Mucosa of stomach (tissue), 1 donor: ENCODE data around the gene LRRC26.

Experiments used
- H3K27me3 ChIP-seq: one replicate; pipeline ENCODE4 v1.7.0; 2013; ENCODE audit warnings: mild to moderate bottlenecking, low read length; ENCODE audit not compliant: control insufficient read depth, insufficient read depth
- H3K36me3 ChIP-seq: one replicate; pipeline ENCODE4 v1.7.0; 2013; ENCODE audit warnings: low read length; ENCODE audit not compliant: control insufficient read depth, insufficient read depth
- H3K4me1 ChIP-seq: one replicate; pipeline ENCODE4 v1.7.0; 2013; ENCODE audit warnings: mild to moderate bottlenecking, low read length; ENCODE audit not compliant: control insufficient read depth, insufficient read depth
- H3K4me3 ChIP-seq: one replicate; pipeline ENCODE4 v1.7.0; 2013; ENCODE audit warnings: low read length
- H3K9ac ChIP-seq: one replicate; pipeline ENCODE4 v1.7.0; 2013; ENCODE audit warnings: mild to moderate bottlenecking, low read length, moderate library complexity
- H3K9me3 ChIP-seq: one replicate; pipeline ENCODE4 v1.7.0; 2013; ENCODE audit warnings: mild to moderate bottlenecking, low read length, moderate library complexity; ENCODE audit not compliant: control insufficient read depth
- donor health status: Pancreatic carcinoma.

LRRC26 gene, protein sequence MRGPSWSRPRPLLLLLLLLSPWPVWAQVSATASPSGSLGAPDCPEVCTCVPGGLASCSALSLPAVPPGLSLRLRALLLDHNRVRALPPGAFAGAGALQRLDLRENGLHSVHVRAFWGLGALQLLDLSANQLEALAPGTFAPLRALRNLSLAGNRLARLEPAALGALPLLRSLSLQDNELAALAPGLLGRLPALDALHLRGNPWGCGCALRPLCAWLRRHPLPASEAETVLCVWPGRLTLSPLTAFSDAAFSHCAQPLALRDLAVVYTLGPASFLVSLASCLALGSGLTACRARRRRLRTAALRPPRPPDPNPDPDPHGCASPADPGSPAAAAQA

DNA sequence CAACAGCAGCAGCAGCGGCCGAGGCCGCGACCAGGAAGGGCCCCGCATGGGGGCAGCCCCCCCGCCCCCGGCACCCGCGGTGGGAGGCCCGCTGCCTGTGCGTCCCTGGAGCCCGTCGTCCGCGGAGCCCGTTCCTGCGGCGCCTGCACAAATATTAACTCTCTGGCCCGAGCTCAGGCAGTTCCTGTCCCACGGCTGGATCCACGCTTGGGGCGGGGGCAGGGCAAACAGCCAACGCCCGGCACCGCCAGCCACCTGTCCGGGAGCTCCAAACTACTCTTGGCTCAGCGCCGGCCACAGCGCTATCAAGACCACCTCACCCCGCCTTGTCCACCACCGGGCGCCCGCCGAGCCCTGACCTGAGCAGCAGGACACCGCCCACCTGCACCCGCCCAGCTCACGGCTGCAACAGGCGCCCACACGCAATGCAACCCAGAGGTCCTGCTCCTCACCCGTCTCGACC, at the start of gene LRRC26:
LRRC26 (minus strand) TSS at position 156 of the 463 bp plus-strand sequence; CDS start at position 48, 108 bp downstream.
- Histone ChIP-seq H3K9ac (no peak within 1 kb of the TSS), H3K4me1 (peaks cover 35% of the 10 kb centered on the region), H3K4me3 (no peak within 1 kb of the TSS), H3K36me3 (no peaks in the 10 kb centered on the region), H3K27me3 (peaks cover 87% of the 10 kb centered on the region), H3K9me3 (no peaks in the 10 kb centered on the region)

DNA sequence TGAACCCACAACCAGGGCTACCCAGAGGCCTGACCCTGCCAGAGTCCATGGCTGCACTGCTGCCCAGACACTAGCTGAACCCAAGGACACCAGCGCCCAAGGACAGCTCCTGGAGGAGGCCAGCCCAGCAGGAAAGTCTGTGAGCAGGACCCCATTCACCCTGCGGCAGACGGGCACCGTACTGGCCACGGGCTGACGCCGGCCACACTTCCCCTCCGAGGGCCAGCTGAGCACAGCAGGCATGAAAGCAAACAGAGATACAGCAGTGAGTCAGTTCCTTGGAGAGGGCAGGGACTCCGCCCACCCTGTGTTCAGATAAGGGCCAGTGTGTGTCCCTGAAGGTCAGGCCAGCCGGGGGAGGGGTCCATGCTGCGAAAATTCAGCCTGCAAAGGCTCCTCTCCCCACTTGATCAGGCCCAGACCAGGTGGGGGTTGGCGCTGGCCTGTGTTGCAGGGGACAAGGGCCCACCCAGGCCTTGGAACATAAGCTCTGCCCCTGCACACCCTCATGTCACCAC, 49.0 kb upstream of the LRRC26 start:
- Histone ChIP-seq H3K9me3 (no peaks in the 10 kb centered on the region), H3K4me1 (peaks cover 37% of the 10 kb centered on the region), H3K9ac (peak overlapping the region; percentile 79), H3K27me3 (no peaks in the 10 kb centered on the region), H3K36me3 (no peaks in the 10 kb centered on the region), H3K4me3 (peak overlapping the region; percentile 71)

DNA sequence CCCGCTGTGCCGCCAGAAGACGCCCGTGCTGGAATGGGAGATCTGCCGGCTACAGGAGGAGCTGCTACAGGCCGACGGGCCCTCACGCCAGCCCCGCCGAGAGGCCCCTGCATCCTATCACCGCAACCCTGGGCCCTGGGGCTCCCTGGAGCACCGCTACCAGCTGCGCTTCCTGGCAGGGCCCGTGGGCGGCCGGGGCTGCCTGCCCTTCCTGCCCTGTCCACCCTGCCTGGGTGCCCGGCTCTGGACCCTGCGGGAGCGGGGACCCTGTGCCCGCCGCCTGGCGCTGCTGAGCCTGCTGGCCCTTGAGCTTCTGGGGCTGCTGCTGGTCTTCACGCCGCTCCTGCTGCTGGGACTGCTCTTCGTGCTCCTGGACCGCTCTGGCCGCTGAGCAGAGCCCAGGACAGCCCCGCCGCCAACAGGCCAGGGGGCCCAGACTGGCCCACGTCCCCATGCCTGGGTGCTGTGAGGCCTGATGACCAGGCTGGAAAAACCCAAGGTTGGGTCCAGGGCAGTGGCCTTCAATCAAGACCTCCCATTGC, 48.4 kb upstream of the LRRC26 start:
- H3K9me3 ChIP-seq: no peaks in the 10 kb centered on the region
- peak overlapping the region; percentile 79 for H3K9ac ChIP-seq
- H3K36me3 ChIP-seq: no peaks in the 10 kb centered on the region
- no peaks in the 10 kb centered on the region for H3K27me3 ChIP-seq
- H3K4me1 ChIP-seq: peaks cover 36% of the 10 kb centered on the region
- peak overlapping the region; percentile 71 for H3K4me3 ChIP-seq

DNA sequence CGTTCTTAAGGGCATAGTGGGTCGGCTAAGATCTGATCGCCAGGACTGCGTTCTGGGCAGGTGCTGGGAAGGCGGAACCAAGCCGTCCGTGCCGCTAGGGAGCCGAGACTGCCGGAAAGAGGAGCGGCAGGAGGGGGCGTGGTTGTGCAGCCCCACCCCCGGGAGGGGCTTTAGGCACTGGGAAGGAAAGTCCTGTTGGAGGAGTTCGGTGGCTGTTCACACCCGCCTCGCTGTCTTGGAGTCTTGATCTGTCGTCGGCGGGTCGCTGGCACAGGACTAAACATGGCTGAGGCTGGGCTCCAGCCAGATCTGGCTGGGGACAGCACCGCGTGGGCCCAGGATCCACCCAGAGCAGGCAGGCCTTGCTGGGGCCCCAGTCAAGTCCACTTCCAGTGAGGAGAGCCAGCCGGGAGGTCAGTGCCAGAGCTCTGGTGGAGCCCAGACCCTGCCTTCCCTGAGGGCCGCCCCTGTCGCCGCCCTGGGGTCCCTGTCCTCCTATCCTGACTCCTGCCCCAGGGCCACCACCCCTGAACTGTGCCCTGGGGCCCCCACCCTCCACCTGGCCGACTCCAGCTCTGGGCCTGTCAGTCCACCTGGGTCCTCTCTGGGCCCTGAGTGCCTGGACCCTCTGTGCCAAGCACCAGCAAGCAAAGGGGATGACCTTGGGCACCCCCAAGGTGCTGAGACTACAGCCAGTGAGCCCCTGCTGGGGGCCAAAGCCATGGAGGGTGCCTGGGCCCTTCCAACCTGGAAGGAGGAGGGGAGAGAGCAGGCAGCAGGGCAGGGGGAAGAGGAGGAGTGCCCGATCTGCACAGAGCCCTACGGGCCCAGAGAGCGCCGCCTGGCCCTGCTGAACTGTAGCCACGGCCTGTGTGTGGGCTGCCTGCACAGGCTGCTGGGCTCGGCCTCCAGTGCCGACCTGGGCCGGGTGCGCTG, 47.7 kb upstream of the LRRC26 start:
- Histone ChIP-seq H3K9me3 (no peaks in the 10 kb centered on the region), H3K27me3 (no peaks in the 10 kb centered on the region), H3K4me1 (peaks cover 30% of the 10 kb centered on the region), H3K36me3 (no peaks in the 10 kb centered on the region), H3K4me3 (peak overlapping the region; percentile 66), H3K9ac (peak overlapping the region; percentile 79)

DNA sequence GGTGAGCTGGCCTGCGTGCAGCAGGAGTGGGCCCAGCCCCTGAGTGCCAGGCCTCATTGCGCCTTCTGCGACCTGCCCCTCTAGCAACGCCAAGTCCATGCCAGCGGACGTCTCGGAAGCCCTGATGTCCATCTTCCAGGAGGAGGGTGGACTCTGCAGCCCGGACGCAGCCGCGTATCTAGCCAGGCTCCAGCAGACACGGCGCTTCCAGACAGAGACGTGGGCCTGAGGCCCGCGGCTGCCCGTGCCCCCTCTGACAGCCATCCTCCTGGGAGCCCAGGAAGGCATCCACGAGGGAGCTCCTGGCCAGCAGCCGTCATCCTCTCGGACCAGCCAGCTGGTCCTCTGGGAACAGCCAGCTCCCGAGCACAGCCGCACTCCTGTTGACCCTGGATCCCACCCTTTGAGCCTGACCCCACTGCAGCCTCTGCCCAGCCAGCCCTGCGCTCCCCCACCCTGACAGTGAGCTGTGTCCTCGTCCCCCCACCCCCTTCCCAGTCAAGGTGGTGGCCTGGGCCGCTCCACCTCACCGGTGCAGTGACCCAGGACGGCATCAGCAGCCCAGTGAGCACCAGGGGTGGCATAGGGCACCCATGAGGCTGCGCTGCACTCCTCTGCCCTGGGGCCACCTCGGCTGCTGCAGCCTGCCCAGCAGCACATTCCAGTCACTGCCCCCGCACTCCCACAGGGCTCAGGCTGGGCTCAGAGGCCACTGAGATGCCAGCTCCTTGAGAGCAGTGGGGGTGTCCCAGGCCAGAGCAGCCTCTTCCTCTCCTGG, 46.5 kb upstream of the LRRC26 start:
- Histone ChIP-seq H3K4me1 (peaks cover 30% of the 10 kb centered on the region), H3K9me3 (no peaks in the 10 kb centered on the region), H3K9ac (peak overlapping the region; percentile 53), H3K4me3 (no peak overlapping the region), H3K27me3 (no peaks in the 10 kb centered on the region), H3K36me3 (no peaks in the 10 kb centered on the region)

DNA sequence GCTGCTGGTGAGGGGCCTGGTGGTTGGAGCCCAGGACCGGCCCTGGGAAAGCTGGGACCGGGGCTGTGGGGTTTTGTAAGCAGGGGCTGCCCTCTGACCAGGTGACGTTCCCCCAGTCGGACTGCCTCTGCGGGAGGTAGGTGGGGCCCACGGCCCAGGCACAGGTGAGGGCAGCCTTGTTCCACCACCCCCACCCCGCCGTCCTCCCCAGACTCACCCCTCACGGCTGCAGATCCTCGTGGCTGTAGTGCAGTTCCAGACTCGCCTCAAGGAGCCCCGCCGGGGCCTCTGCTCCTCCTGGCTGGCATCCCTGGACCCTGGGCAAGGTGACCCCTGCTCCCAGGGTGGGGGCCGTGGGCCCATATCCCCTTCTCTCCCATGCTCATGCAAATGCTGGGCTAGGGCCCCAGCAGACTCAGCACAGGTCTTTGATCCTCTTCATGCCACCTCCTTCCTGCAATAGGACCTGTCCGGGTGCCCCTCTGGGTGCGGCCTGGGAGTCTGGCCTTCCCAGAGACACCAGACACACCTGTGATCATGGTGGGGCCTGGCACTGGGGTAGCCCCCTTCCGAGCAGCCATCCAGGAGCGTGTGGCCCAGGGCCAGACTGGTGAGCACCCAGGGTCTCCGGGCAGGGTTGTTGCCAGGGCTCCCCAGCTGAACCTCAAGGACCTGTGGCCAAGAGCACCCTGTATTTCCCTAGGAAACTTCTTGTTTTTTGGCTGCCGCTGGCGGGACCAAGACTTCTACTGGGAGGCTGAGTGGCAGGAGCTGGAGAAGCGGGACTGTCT, 45.5 kb upstream of the LRRC26 start:
- H3K9me3 ChIP-seq: no peaks in the 10 kb centered on the region
- H3K36me3 ChIP-seq: no peaks in the 10 kb centered on the region
- H3K4me1 ChIP-seq: peaks cover 27% of the 10 kb centered on the region
- H3K27me3 ChIP-seq: no peaks in the 10 kb centered on the region
- H3K9ac ChIP-seq: no peak overlapping the region
- no peak overlapping the region for H3K4me3 ChIP-seq

DNA sequence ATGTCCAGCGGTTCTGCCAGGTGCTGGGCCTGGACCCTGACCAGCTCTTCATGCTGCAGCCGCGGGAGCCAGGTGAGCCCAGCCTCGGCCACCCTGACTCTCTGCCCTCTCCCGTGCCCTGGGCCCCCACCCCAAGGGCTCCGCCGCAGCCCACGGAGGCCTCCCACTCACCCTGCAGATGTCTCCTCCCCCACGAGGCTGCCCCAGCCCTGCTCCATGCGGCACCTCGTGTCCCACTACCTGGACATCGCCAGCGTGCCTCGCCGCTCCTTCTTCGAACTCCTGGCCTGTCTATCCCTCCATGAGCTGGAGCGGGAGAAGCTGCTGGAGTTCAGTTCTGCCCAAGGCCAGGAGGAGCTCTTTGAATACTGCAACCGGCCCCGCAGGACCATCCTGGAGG, 44.8 kb upstream of the LRRC26 start:
- H3K27me3 ChIP-seq: no peaks in the 10 kb centered on the region
- H3K4me1 ChIP-seq: peaks cover 19% of the 10 kb centered on the region
- no peaks in the 10 kb centered on the region for H3K36me3 ChIP-seq
- no peak overlapping the region for H3K9ac ChIP-seq
- H3K4me3 ChIP-seq: no peak overlapping the region
- no peaks in the 10 kb centered on the region for H3K9me3 ChIP-seq

DNA sequence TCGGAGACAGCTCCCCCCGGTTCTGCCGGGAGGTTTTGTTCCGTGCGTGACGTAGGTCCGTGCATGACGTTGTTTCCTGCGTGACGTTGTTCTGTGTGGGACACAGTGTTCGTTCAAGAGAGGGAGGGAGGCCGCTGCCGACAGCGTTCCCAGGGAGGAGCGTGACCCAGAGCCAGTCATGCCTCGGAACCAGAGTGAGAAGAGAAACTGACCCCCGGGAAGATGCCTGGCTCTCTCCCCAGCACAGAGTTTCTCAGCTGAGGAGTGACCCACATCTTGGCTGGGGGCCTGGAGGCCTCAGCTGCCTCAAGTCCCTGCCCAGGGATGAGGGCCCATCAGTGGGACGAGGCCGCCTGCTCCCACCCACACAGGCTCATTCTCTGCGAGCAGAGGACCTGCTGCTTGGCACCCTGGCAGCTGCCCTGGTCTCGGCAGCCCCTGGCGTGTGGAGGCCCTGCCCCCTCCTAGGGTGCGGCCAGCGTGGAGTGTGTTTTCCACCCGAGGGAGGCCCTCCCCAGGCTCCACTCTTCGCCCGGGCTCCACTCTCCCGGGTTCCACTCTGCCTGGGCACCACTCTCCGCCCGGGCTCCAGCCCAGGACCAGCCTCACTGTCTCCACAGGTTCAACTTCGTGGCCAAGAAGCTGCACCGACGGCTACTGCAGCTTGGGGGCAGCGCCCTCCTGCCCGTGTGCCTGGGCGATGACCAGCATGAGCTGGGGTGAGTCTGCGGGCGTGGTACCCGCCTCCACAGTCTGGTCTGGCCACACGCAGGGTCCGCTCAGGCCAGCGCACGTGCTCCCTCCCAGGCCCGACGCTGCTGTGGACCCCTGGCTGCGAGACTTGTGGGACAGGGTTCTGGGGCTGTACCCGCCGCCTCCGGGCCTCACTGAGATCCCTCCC, 43.6 kb upstream of the LRRC26 start:
- no peak overlapping the region for H3K9ac ChIP-seq
- H3K4me1 ChIP-seq: peaks cover 9% of the 10 kb centered on the region
- H3K36me3 ChIP-seq: no peaks in the 10 kb centered on the region
- no peaks in the 10 kb centered on the region for H3K9me3 ChIP-seq
- H3K27me3 ChIP-seq: no peaks in the 10 kb centered on the region
- no peak overlapping the region for H3K4me3 ChIP-seq

DNA sequence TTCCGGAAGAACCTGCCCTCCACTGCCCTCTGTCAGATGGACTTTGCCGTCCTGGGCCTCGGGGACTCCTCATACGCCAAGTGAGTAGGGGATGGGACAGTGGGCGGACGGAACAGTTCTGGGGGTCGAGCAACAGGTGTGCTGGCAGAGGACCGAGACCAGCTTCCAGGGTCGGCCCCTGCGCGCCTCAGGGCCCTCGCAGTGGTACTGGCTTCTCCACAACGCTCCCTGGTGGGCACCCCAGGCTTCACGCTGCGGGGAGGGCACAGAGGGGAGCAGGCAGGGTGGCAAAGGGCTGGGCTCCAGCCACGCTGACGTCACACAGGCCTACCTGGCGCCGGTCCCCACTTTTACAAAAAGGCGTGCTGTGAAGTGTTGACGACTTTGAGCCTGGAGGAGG, 42.7 kb upstream of the LRRC26 start:
- Histone ChIP-seq H3K9ac (no peak overlapping the region), H3K27me3 (no peaks in the 10 kb centered on the region), H3K4me1 (peaks cover 7% of the 10 kb centered on the region), H3K36me3 (no peaks in the 10 kb centered on the region), H3K4me3 (no peak overlapping the region), H3K9me3 (no peaks in the 10 kb centered on the region)

DNA sequence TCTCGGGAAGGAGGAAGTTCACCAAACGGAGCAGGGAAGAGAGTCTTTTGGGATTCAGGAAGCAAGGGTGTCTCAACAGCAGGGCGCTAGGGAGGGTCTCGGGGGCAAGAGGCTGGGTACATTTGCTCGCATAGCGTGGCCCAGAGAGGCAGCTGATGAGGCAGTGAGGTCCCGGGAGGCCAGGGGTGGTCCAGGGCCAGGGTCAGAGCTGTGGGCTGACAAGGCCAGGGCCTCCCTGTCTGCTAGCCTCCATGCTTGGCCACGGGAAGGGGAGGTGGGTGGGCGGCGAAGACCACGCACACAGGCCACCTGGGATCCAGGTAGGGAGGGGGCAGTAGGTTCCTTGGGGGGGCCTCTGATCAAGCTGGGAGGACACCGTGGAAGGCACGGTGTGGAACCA, 41.7 kb upstream of the LRRC26 start:
- H3K4me1 ChIP-seq: peaks cover 5% of the 10 kb centered on the region
- no peak overlapping the region for H3K9ac ChIP-seq
- no peaks in the 10 kb centered on the region for H3K9me3 ChIP-seq
- H3K27me3 ChIP-seq: no peaks in the 10 kb centered on the region
- H3K36me3 ChIP-seq: no peaks in the 10 kb centered on the region
- no peak overlapping the region for H3K4me3 ChIP-seq
